Ishikawa (cell line): ENCODE measurements around the gene SDR42E1.

Experiments
- CEBPB ChIP-seq: IDR thresholded peaks from 2 replicates; pipeline ENCODE4 v1.6.1; 2012
- CREB1 ChIP-seq: IDR thresholded peaks from 2 replicates; pipeline ENCODE4 v1.6.1; 2012; ENCODE audit warnings: low read depth
- EGR1 ChIP-seq: IDR thresholded peaks from 2 replicates; pipeline ENCODE4 v1.6.1; 2012
- EP300 ChIP-seq: IDR thresholded peaks from 2 replicates; pipeline ENCODE4 v1.6.1; 2012; ENCODE audit warnings: borderline replicate concordance
- FOXM1 ChIP-seq: IDR thresholded peaks from 2 replicates; pipeline ENCODE4 v1.6.1; 2012; ENCODE audit warnings: low read depth, borderline replicate concordance
- NFIC ChIP-seq: IDR thresholded peaks from 2 replicates; pipeline ENCODE4 v1.6.1; 2012
- RAD21 ChIP-seq: IDR thresholded peaks from 2 replicates; pipeline ENCODE4 v1.6.1; 2012; ENCODE audit warnings: low read depth
- TAF1 ChIP-seq: IDR thresholded peaks from 2 replicates; pipeline ENCODE4 v1.6.1; 2012; ENCODE audit warnings: low read depth, mild to moderate bottlenecking
- TCF12 ChIP-seq: IDR thresholded peaks from 2 replicates; pipeline ENCODE4 v1.6.1; 2012; ENCODE audit warnings: low read depth
- TEAD4 ChIP-seq: IDR thresholded peaks from 2 replicates; pipeline ENCODE4 v1.6.1; 2012
- YY1 ChIP-seq: IDR thresholded peaks from 2 replicates; pipeline ENCODE4 v1.6.1; 2012; ENCODE audit warnings: low read depth
- ZBTB7A ChIP-seq: IDR thresholded peaks from 2 replicates; pipeline ENCODE4 v1.6.1; 2012; ENCODE audit warnings: low read depth
- TF ChIP-seq, protein P1 (sequence below): IDR thresholded peaks from 2 replicates; pipeline ENCODE4 v1.6.1; 2012; ENCODE audit warnings: low read depth, mild to moderate bottlenecking
- TF ChIP-seq, protein P2 (sequence below): IDR thresholded peaks from 2 replicates; pipeline ENCODE4 v1.6.1; 2012
- TF ChIP-seq, protein P3 (sequence below): IDR thresholded peaks from 2 replicates; pipeline ENCODE4 v1.6.1; 2012

SDR42E1 gene

DNA sequence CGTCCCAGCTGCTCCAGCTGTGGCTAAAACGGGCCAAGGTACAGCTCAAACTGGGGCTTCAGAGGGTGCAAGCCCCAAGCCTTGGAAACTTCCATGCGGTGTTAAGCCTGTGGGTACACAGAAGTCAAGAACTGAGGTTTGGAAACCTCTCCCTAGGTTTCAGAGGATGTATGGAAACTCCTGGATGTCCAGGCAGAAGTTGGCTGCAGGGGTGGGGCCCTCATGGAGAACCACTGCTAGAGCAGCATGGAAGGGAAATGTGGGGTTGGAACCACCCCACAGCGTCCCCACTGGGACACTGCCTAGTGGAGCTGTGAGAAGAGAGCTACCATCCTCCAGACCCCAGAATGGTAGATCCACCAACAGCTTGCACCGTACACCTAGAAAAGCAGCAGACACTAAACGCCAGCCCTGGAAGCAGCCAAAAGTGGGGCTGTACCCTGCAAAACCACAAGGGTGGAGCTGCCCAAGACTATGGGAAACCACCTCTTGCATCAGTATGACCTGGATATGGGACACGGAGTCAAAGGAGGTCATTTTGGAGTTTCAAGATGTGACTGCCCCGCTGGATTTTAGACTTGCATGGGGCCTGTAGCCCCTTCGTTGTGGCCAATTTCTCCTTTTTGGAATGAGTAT lies 2.2 kb downstream of the SDR42E1 start:
- no peak for TF ChIP-seq CREB1
- TF ChIP-seq, protein P1, sequence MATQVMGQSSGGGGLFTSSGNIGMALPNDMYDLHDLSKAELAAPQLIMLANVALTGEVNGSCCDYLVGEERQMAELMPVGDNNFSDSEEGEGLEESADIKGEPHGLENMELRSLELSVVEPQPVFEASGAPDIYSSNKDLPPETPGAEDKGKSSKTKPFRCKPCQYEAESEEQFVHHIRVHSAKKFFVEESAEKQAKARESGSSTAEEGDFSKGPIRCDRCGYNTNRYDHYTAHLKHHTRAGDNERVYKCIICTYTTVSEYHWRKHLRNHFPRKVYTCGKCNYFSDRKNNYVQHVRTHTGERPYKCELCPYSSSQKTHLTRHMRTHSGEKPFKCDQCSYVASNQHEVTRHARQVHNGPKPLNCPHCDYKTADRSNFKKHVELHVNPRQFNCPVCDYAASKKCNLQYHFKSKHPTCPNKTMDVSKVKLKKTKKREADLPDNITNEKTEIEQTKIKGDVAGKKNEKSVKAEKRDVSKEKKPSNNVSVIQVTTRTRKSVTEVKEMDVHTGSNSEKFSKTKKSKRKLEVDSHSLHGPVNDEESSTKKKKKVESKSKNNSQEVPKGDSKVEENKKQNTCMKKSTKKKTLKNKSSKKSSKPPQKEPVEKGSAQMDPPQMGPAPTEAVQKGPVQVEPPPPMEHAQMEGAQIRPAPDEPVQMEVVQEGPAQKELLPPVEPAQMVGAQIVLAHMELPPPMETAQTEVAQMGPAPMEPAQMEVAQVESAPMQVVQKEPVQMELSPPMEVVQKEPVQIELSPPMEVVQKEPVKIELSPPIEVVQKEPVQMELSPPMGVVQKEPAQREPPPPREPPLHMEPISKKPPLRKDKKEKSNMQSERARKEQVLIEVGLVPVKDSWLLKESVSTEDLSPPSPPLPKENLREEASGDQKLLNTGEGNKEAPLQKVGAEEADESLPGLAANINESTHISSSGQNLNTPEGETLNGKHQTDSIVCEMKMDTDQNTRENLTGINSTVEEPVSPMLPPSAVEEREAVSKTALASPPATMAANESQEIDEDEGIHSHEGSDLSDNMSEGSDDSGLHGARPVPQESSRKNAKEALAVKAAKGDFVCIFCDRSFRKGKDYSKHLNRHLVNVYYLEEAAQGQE: no peak
- no peak for TF ChIP-seq FOXM1
- TF ChIP-seq NFIC: no peak
- no peak for TF ChIP-seq RAD21
- no peak for TF ChIP-seq YY1
- no peak for TF ChIP-seq EP300
- no peak for TF ChIP-seq ZBTB7A
- no peak for TF ChIP-seq TCF12
- TF ChIP-seq, protein P2, sequence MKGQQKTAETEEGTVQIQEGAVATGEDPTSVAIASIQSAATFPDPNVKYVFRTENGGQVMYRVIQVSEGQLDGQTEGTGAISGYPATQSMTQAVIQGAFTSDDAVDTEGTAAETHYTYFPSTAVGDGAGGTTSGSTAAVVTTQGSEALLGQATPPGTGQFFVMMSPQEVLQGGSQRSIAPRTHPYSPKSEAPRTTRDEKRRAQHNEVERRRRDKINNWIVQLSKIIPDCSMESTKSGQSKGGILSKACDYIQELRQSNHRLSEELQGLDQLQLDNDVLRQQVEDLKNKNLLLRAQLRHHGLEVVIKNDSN: no peak
- no peak for TF ChIP-seq TAF1
- TF ChIP-seq TEAD4: no peak
- no peak for TF ChIP-seq EGR1
- TF ChIP-seq CEBPB: no peak
- TF ChIP-seq, protein P3, sequence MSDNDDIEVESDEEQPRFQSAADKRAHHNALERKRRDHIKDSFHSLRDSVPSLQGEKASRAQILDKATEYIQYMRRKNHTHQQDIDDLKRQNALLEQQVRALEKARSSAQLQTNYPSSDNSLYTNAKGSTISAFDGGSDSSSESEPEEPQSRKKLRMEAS: no peak

DNA sequence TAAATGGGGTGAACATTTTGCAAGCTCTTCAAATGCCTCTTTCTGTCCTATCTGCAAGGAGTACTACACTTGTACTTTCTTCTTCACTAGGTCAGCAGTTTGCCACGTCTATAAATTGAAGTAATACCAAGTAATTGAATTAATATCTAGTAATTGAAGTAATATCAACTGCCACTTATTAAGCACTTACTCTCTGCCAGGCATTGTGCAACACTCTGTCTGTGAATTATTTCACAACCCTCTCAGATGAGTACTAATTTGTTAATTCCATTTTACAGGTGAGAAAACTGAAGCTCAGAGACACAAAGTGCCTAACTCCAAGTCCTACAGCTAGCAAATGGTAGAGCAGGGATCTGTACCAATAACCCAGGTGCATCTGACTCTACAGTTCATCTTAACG lies 4.1 kb downstream of the SDR42E1 start:
- TF ChIP-seq RAD21: no peak
- no peak for TF ChIP-seq FOXM1
- TF ChIP-seq ZBTB7A: no peak
- no peak for TF ChIP-seq EP300
- TF ChIP-seq TCF12: no peak
- TF ChIP-seq, protein P1: no peak
- TF ChIP-seq TAF1: no peak
- TF ChIP-seq NFIC: no peak
- no peak for TF ChIP-seq CEBPB
- no peak for TF ChIP-seq EGR1
- TF ChIP-seq, protein P3: no peak
- no peak for TF ChIP-seq YY1
- TF ChIP-seq TEAD4: no peak
- TF ChIP-seq, protein P2: no peak
- no peak for TF ChIP-seq CREB1

DNA sequence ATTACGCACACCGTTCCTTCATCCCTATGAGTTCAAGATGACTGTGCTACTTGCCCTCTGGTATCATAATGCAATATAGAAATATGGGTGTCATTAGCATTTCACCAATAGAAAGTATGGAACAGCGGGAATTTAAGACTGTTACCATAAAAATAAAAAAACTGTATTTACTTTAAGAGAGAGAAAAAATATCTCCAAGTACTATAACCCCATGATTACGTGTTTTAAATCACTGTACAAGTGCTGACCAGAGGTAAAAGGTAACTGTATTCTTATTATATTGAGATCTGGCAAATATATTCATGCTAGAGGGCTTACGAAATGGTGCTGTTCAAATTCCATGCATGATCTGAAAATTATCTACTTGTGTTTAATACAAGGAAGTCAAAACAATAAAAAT lies 5.2 kb downstream of the SDR42E1 start:
- TF ChIP-seq YY1 (no peak), NFIC (no peak), CREB1 (no peak), CEBPB (no peak), EP300 (no peak), EGR1 (no peak), ZBTB7A (no peak), FOXM1 (no peak)
- TF ChIP-seq, protein P3: no peak
- TF ChIP-seq, protein P2: no peak
- TF ChIP-seq, protein P1: no peak
